ENCODE results near the gene TUBG2.

TUBG2 gene

Small RNA genes within 50 kb of the gene (small RNA-seq; reads per million reads assigned to genes)
- gene MIR6780A (ENCODE audit: low read depth): 1.2 reads per million
